Thyroid gland (tissue), 4 donors: Measurements from ENCODE around the gene MAPRE3. TPM values are rescaled to one million over a fixed set of nuclear protein-coding genes. Genes with fewer than 3 reads are reported as not detected.

ENCODE experiments used
- DNase-seq, 2 donors: peaks; one replicate each; pipeline ENCODE4 v3.0.0-alpha.2; 2019
- H3K27ac ChIP-seq, 3 donors: fragments of 200-600 bp; sonication (generic); 1 replicate in 2 of 3; 2 replicates in 1 of 3; pipeline ENCODE4 v1.5.1; 2016 to 2019; ENCODE audit warnings: mild to moderate bottlenecking in 1 of 3, moderate library complexity in 1 of 3
- H3K27me3 ChIP-seq: fragments of 200-600 bp; sonication (generic); one replicate; pipeline ENCODE4 v1.5.1; 2019
- H3K36me3 ChIP-seq, 2 donors: fragments of 200-600 bp; sonication (generic); one replicate each; pipeline ENCODE4 v1.5.1; 2016 to 2019
- H3K4me1 ChIP-seq, 2 donors: fragments of 200-600 bp; sonication (generic); one replicate each; pipeline ENCODE4 v1.5.1; 2017 to 2019
- H3K4me3 ChIP-seq, 3 donors: fragments of 200-600 bp; sonication (generic); replicated peaks in 1 of 3; 1 replicate in 2 of 3; 2 replicates in 1 of 3; pipeline ENCODE4 v1.5.1; 2016; ENCODE audit warnings: mild to moderate bottlenecking in 1 of 3
- H3K9me3 ChIP-seq: fragments of 200-600 bp; sonication (generic); one replicate; pipeline ENCODE4 v1.5.1; 2017
- POLR2A ChIP-seq, 2 donors: fragments of 450-650 bp; IDR thresholded peaks; one replicate each; pipeline ENCODE4 v1.6.1; 2017; ENCODE audit warnings: antibody characterized with exemption in 2 of 2, mild to moderate bottlenecking in 2 of 2, moderate library complexity in 1 of 2
- WGBS, 2 donors: methylation state at CpG; one replicate each; pipeline ENCODE4 v1.1.5; 2017; 5-methylcytosine and 5-hydroxymethylcytosine counted together
- intact Hi-C: fragments of 100-400 bp; cut with DNase I; formaldehyde crosslinking; loops from one replicate; pipeline ENCODE4 v1.15.1; 2023
- total RNA-seq, 4 donors: library from RNA; depleted of rRNA; stranded (reverse); fragments of >200 nt; gene quantifications; one replicate each; pipeline ENCODE4 v1.2.3, GENCODE V29; 2016
- TF ChIP-seq, protein P1 (sequence below), 6 experiments: fragments of 200-600 bp in 3 of 6; fragments of 450-650 bp in 3 of 6; sonication (generic) in 3 of 6; IDR thresholded peaks; one replicate each; pipeline ENCODE4 v1.5.1; 2016 to 2019; ENCODE audit warnings: antibody characterized with exemption in 6 of 6, mild to moderate bottlenecking in 2 of 6, inconsistent platforms in 1 of 6, moderate library complexity in 1 of 6

Gene MAPRE3
- total RNA-seq, 4 donors from 2014 or later = 12.9 to 21.2 (median 17.0) TPM

DNA sequence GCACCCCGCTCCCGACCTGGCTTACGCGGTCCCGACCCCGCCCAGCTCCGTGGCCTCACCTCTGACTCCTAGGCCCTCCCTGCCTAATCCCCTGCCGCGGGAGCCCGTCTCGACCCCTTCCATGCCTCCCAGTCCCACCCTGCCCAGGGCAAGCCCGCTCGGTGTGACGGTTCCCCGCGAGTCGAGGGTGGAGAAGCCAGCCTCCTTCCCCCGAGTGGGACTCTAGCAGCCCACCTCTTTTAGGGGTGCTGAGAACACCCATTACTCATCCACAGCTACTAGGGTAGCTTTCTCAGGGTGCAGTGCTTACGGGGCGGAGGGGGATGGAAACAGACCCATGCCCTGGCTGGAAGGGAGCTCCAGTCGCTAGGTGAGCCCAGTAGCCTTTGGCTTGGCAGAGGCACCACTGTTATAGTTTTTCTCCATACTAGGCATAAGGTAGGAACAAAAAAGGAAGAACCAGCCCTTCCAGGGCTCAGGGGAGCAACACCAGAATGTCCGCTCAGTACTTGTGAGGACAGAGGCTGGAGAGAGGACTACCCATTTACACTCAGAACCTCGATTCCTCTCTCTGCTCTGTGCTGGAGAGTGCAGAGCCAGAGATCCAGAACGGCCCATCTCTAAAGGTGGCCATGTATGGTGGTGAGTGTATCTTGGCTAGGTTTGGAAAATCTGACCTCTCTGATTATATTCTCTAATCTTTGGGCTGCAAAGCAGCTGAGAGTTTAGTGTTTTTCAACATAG is 81.6 kb downstream of the MAPRE3 start:
- H3K36me3 ChIP-seq = peaks cover 22 to 27% of the 10 kb centered on the region in 2 donors
- H3K4me3 ChIP-seq = peak overlapping the region; percentile 51 to 85 (median 77)
- H3K27me3 ChIP-seq = no peaks in the 10 kb centered on the region
- TF ChIP-seq, protein P1, sequence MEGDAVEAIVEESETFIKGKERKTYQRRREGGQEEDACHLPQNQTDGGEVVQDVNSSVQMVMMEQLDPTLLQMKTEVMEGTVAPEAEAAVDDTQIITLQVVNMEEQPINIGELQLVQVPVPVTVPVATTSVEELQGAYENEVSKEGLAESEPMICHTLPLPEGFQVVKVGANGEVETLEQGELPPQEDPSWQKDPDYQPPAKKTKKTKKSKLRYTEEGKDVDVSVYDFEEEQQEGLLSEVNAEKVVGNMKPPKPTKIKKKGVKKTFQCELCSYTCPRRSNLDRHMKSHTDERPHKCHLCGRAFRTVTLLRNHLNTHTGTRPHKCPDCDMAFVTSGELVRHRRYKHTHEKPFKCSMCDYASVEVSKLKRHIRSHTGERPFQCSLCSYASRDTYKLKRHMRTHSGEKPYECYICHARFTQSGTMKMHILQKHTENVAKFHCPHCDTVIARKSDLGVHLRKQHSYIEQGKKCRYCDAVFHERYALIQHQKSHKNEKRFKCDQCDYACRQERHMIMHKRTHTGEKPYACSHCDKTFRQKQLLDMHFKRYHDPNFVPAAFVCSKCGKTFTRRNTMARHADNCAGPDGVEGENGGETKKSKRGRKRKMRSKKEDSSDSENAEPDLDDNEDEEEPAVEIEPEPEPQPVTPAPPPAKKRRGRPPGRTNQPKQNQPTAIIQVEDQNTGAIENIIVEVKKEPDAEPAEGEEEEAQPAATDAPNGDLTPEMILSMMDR (IDR thresholded peaks at IDR 0.05) = no peak
- no peak for TF ChIP-seq POLR2A (IDR thresholded peaks at IDR 0.05)
- intact Hi-C loops = no loop called here
- H3K9me3 ChIP-seq = no peaks in the 10 kb centered on the region
- WGBS, 2 donors = 6 to 15% methylated on average over 5 to 22 of the region's 24 CpGs
- peak overlapping the region; percentile 87 to 98 (median 94) for H3K27ac ChIP-seq
- DNase-seq = peak; percentile 19 to 33
- H3K4me1 ChIP-seq = peaks cover 10 to 13% of the 10 kb centered on the region in 2 donors

DNA sequence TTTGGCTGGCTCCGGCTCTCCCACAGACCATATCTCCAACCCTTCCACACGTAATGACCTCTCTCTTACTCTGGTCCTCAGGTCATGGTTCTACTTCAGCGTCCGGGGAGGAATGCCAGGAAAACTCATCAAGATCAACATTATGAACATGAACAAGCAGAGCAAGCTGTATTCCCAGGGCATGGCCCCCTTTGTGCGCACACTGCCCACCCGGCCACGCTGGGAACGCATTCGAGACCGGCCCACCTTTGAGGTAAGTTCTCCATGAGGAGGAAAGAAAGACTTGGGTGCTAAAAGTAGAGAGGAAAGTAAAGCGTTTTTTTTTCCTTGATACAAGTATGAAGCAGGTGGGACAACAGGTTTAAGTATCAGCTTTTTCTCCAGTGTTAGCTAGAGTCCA is 82.9 kb downstream of the MAPRE3 start:
- no peak for TF ChIP-seq POLR2A (IDR thresholded peaks at IDR 0.05)
- TF ChIP-seq, protein P1 (IDR thresholded peaks at IDR 0.05) = no peak

DNA sequence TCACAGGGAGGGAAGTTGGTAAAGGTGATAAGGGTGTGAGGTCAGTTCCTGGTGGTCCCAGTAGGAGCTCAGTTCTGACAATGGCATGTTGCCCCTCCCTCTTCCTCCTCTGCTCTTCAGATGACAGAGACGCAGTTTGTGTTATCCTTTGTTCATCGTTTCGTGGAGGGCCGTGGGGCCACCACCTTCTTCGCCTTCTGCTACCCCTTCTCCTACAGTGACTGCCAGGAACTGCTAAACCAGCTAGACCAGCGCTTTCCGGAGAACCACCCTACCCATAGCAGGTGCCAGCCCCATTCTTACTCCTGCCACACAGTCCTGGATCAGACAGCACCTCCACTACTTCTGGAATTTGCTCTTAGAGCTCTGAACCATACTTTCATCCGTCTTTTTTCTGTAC is 83.3 kb downstream of the MAPRE3 start:
- no peaks in the 10 kb centered on the region for H3K9me3 ChIP-seq
- peaks cover 24 to 27% of the 10 kb centered on the region in 2 donors for H3K36me3 ChIP-seq
- DNase-seq = no peak
- 89 to 93% methylated on average over 8 of the region's 8 CpGs for WGBS, 2 donors
- intact Hi-C loops = no loop called here
- TF ChIP-seq, protein P1 (IDR thresholded peaks at IDR 0.05) = no peak
- no peak for TF ChIP-seq POLR2A (IDR thresholded peaks at IDR 0.05)
- no peak overlapping the region for H3K4me3 ChIP-seq
- peaks cover 10 to 13% of the 10 kb centered on the region in 2 donors for H3K4me1 ChIP-seq
- no peaks in the 10 kb centered on the region for H3K27me3 ChIP-seq
- H3K27ac ChIP-seq = no peak overlapping the region

More for the DNA sequence above, 82.9 kb downstream of the MAPRE3 start:
- WGBS, 2 donors = 84 to 86% methylated on average over 11 of the region's 11 CpGs
- Histone ChIP-seq H3K27me3 (no peaks in the 10 kb centered on the region), H3K36me3 (peaks cover 24 to 27% of the 10 kb centered on the region in 2 donors), H3K4me3 (no peak overlapping the region), H3K27ac (no peak overlapping the region), H3K9me3 (no peaks in the 10 kb centered on the region), H3K4me1 (peaks cover 10 to 13% of the 10 kb centered on the region in 2 donors)
- DNase-seq = no peak
- intact Hi-C loops = no loop called here

DNA sequence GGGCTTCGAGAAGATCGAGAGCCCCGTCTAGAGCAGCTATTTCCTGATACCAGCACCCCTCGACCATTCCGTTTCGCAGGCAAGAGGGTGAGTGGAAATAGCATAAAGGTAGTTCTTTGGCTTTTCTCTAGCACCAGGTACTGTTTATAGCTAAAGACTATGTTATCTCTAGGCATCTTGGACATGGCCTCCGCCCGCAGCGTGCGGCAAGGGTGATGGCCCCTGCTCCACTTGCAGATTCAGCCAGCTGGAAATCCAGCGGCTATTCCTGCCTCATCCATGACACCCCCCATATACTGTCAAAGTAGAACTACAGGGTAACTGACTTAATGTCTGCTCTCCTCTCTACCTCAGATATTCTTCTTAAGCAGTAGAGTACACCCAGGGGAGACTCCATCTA is 84.3 kb downstream of the MAPRE3 start:
- H3K36me3 ChIP-seq = peaks cover 24 to 27% of the 10 kb centered on the region in 2 donors
- peaks cover 6 to 8% of the 10 kb centered on the region in 2 donors for H3K4me1 ChIP-seq
- intact Hi-C loops = no loop called here
- no peak for TF ChIP-seq POLR2A (IDR thresholded peaks at IDR 0.05)
- TF ChIP-seq, protein P1 (IDR thresholded peaks at IDR 0.05) = no peak
- no peak overlapping the region for H3K27ac ChIP-seq
- no peaks in the 10 kb centered on the region for H3K27me3 ChIP-seq
- no peaks in the 10 kb centered on the region for H3K9me3 ChIP-seq
- WGBS, 2 donors = 95 to 97% methylated on average over 11 of the region's 11 CpGs
- no peak overlapping the region for H3K4me3 ChIP-seq
- no peak for DNase-seq

DNA sequence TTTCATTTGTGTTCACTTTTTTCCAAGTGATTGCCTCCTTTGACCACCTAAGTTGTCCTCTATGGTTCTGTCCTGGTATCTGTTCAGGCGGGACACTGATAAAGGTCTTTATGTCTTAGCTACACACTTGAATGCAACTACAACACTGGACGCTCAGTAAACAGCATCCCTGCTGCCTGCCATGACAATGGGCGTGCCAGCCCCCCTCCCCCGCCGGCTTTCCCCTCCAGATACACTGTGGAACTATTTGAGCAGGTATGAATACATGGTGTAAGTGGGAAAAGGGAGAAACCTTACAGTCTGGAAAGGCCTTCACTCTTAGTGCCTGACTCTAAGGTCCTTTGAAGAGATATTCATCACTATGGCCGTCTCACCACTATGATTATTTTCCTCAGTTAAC is 86.7 kb downstream of the MAPRE3 start:
- H3K4me1 ChIP-seq = peaks cover under 1 to 4% of the 10 kb centered on the region in 2 donors
- H3K4me3 ChIP-seq = no peak overlapping the region
- intact Hi-C loops = no loop called here
- no peak overlapping the region for H3K27ac ChIP-seq
- 89 to 94% methylated on average over 6 of the region's 6 CpGs for WGBS, 2 donors
- peaks cover 24 to 27% of the 10 kb centered on the region in 2 donors for H3K36me3 ChIP-seq
- H3K27me3 ChIP-seq = no peaks in the 10 kb centered on the region
- H3K9me3 ChIP-seq = no peaks in the 10 kb centered on the region
- no peak for DNase-seq
- TF ChIP-seq, protein P1 (IDR thresholded peaks at IDR 0.05) = no peak
- TF ChIP-seq POLR2A (IDR thresholded peaks at IDR 0.05) = no peak
